GM12878 (cell line): ENCODE data around the gene ZNF385A.

Experiments
- KDM1A ChIP-seq: fragments of 200-600 bp; sonication (generic); IDR thresholded peaks from 2 replicates; pipeline ENCODE4 v1.6.1; 2016; ENCODE audit warnings: borderline replicate concordance
- TF ChIP-seq, protein P1 (sequence below): IDR thresholded peaks from 2 replicates; pipeline ENCODE4 v1.6.1; 2011; ENCODE audit warnings: low read depth, mild to moderate bottlenecking, low read length, moderate library complexity, borderline replicate concordance; ENCODE audit errors: extremely low read depth

DNA sequence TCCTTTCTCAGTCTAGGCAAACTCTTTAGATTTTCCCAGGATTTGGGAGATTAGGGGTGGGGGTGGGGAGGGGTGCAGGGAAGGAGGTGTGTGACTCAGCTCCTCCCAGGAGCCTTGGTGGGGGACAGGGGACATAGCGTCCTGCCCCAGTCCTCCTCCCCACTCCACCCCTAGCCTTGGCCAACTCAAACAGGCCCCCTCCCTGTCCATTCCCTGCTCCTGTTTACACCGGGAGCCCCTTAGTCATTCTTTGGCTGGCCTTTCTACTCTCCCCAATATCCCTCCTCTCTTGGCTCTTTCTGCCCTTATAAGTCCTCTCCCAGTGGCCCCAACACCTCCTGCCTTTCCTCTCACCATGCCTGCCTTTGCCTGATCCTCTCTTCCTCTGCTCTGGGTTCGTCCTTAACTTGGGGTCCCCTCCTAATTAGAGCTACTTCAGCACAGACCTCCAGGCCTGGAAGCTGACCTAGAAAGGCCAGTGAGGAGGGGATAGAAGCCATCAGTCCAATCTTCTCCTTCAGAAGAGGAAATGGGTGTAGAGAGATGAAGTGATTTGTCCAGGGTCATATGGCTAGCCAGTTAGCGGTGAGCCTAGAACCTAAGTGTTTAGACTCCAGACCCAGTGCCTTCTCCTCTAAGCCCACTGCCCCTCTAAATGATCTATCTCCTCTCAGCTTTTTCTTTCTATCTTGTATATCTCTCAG lies 36.8 kb upstream of the ZNF385A start:
- no peak for TF ChIP-seq KDM1A
- TF ChIP-seq, protein P1, sequence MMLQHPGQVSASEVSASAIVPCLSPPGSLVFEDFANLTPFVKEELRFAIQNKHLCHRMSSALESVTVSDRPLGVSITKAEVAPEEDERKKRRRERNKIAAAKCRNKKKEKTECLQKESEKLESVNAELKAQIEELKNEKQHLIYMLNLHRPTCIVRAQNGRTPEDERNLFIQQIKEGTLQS: no peak
